ENCODE measurements around the gene LIMS2. TPM values are rescaled to one million over a fixed set of nuclear protein-coding genes. Genes with fewer than 3 reads are reported as not detected.

Gene LIMS2
- total and polyA plus RNA-seq, 2 of the 8 experiments (the other 6 are each of a cell fraction or from before 2014, with no cell fraction given): 3.3 to 4.8 TPM

DNA sequence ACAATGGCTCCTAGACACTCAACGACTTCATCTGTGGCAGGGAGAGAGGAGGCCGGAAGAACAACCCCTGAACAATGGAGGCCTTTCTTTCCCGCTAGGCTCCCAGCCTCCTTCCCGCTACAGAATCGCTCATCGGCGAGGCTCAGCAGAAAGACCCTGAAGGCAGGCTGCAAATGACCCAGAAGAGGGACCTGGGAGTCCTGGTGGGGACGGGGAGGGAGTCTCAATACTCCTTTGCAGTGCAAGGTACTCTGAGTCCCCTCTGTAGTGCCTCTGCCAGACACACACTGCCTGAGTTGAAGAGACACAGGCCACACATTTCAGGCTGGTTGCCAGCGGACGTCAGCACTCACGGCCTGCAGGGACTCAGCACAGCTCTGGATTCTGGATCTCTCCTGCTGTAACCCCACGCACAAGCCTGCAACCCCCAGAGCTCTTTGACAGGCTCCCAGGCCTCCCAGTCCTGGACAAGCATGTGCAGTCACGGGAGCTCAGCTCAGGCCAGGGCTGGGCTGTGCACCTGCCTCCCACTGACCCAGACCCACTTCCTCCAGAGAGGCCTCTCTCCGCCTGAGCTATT lies 23.3 kb downstream of the LIMS2 start (continued):
- TF ChIP-seq, protein P1, sequence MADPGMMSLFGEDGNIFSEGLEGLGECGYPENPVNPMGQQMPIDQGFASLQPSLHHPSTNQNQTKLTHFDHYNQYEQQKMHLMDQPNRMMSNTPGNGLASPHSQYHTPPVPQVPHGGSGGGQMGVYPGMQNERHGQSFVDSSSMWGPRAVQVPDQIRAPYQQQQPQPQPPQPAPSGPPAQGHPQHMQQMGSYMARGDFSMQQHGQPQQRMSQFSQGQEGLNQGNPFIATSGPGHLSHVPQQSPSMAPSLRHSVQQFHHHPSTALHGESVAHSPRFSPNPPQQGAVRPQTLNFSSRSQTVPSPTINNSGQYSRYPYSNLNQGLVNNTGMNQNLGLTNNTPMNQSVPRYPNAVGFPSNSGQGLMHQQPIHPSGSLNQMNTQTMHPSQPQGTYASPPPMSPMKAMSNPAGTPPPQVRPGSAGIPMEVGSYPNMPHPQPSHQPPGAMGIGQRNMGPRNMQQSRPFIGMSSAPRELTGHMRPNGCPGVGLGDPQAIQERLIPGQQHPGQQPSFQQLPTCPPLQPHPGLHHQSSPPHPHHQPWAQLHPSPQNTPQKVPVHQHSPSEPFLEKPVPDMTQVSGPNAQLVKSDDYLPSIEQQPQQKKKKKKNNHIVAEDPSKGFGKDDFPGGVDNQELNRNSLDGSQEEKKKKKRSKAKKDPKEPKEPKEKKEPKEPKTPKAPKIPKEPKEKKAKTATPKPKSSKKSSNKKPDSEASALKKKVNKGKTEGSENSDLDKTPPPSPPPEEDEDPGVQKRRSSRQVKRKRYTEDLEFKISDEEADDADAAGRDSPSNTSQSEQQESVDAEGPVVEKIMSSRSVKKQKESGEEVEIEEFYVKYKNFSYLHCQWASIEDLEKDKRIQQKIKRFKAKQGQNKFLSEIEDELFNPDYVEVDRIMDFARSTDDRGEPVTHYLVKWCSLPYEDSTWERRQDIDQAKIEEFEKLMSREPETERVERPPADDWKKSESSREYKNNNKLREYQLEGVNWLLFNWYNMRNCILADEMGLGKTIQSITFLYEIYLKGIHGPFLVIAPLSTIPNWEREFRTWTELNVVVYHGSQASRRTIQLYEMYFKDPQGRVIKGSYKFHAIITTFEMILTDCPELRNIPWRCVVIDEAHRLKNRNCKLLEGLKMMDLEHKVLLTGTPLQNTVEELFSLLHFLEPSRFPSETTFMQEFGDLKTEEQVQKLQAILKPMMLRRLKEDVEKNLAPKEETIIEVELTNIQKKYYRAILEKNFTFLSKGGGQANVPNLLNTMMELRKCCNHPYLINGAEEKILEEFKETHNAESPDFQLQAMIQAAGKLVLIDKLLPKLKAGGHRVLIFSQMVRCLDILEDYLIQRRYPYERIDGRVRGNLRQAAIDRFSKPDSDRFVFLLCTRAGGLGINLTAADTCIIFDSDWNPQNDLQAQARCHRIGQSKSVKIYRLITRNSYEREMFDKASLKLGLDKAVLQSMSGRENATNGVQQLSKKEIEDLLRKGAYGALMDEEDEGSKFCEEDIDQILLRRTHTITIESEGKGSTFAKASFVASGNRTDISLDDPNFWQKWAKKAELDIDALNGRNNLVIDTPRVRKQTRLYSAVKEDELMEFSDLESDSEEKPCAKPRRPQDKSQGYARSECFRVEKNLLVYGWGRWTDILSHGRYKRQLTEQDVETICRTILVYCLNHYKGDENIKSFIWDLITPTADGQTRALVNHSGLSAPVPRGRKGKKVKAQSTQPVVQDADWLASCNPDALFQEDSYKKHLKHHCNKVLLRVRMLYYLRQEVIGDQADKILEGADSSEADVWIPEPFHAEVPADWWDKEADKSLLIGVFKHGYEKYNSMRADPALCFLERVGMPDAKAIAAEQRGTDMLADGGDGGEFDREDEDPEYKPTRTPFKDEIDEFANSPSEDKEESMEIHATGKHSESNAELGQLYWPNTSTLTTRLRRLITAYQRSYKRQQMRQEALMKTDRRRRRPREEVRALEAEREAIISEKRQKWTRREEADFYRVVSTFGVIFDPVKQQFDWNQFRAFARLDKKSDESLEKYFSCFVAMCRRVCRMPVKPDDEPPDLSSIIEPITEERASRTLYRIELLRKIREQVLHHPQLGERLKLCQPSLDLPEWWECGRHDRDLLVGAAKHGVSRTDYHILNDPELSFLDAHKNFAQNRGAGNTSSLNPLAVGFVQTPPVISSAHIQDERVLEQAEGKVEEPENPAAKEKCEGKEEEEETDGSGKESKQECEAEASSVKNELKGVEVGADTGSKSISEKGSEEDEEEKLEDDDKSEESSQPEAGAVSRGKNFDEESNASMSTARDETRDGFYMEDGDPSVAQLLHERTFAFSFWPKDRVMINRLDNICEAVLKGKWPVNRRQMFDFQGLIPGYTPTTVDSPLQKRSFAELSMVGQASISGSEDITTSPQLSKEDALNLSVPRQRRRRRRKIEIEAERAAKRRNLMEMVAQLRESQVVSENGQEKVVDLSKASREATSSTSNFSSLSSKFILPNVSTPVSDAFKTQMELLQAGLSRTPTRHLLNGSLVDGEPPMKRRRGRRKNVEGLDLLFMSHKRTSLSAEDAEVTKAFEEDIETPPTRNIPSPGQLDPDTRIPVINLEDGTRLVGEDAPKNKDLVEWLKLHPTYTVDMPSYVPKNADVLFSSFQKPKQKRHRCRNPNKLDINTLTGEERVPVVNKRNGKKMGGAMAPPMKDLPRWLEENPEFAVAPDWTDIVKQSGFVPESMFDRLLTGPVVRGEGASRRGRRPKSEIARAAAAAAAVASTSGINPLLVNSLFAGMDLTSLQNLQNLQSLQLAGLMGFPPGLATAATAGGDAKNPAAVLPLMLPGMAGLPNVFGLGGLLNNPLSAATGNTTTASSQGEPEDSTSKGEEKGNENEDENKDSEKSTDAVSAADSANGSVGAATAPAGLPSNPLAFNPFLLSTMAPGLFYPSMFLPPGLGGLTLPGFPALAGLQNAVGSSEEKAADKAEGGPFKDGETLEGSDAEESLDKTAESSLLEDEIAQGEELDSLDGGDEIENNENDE (IDR thresholded peaks at IDR 0.05; ENCODE audit: insufficient replicate concordance, low read length): no peak
